ENCODE measurements around the gene AFF1. TPM values are rescaled to one million over a fixed set of nuclear protein-coding genes. Genes with fewer than 3 reads are reported as not detected.

AFF1 gene
- total and polyA plus RNA-seq, 4 experiments from 2014 or later: 13.6 to 108 (median 66.4) TPM

DNA sequence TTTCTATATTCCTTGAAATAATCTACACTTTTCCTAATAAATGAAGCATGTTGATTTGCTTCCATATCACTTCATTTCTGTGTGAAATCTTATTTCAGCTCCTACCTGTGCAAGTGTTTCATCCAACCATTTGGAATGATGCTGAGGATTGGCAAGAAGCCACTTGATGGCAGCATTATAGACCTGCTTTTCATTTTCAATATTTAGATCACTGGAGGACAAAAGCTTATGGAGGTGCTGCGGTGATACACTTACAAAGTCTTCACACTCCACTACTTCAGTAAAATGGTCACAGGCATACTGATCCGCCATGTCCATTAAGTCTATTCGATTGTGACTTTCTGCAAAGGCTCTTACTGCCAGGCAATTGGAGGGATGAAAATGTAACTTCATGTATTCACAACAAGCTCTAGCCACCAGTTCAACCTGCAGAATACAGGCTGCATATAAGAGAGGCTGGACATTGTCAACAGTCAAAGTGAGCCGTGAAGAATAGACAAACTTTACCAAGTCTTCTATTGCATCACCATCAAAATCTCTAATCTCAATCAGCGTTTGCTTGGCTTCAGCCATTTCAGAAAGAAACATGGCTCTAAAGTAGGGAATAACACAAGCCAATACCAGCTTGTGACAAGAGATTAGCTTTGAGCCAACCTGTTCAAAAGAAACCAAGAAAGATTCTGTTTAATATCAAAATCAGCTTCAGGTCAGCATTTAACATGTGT is 250.5 kb downstream of the AFF1 start:
- Mint-ChIP-seq H3K9me3 (no peaks in the 10 kb centered on the region), H3K4me1 (peaks cover 0 to 1% (median 0%) of the 10 kb centered on the region in 4 donors), H3K36me3 (peaks cover 0 to 8% of the 10 kb centered on the region in 2 donors), H3K4me3 (no peak overlapping the region), H3K27ac (no peak overlapping the region), H3K27me3 (no peaks in the 10 kb centered on the region)
- Histone ChIP-seq H3K4me3 (ENCODE audit: low read length in 2 of 2) (no peak overlapping the region), H3K4me1 (ENCODE audit: insufficient read depth, low read length) (no peaks in the 10 kb centered on the region), H3K9me3 (ENCODE audit: control insufficient read depth in 1 of 2, low read length in 2 of 2) (no peaks in the 10 kb centered on the region), H3K36me3 (ENCODE audit: insufficient read depth, low read length) (no peaks in the 10 kb centered on the region), H3K27ac (ENCODE audit: low read depth, low read length) (no peak overlapping the region), H3K27me3 (ENCODE audit: insufficient read depth, low read length) (no peaks in the 10 kb centered on the region)
- CTCF ChIA-PET (ENCODE audit: partially characterized antibody): interaction anchor here (1.3 kb wide), 1 partner anchor 35 kb away, joined by 3 read pairs; no protein-coding TSS in a partner anchor
- intact Hi-C loops (cut with micrococcal nuclease): no loop called here
- no peak for DNase-seq
- POLR2A ChIA-PET (ENCODE audit: partially characterized antibody): no interaction called here

DNA sequence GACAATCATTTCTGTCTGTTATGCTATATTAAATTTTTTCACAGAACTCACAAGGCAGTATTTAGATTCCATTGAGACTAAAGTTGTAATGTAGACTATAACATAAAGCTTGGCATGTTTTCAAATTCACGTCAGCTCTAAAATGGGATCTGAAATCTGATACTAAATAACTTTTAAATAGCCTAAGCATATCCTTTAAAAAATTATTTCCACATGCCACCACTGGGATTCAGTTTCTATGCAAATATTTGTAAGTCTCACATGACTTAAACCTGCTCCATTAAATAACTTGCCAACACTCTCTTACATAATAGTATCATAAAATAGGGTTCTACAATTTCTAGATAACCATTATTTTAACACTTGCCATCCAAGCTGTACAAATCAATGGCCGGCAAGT is 253.2 kb downstream of the AFF1 start:
- H3K36me3 ChIP-seq (ENCODE audit: insufficient read depth, low read length): no peaks in the 10 kb centered on the region
- Mint-ChIP-seq H3K4me1 (peaks cover 0 to 1% (median 0%) of the 10 kb centered on the region in 4 donors), H3K9me3 (no peaks in the 10 kb centered on the region), H3K36me3 (peaks cover 0 to 11% of the 10 kb centered on the region in 2 donors), H3K27me3 (no peaks in the 10 kb centered on the region), H3K27ac (no peak overlapping the region), H3K4me3 (no peak overlapping the region)
- ChIA-PET CTCF (ENCODE audit: partially characterized antibody) (no interaction called here), POLR2A (ENCODE audit: partially characterized antibody) (no interaction called here)
- no peak overlapping the region for H3K27ac ChIP-seq (ENCODE audit: low read depth, low read length)
- intact Hi-C loops (cut with micrococcal nuclease): no loop called here
- H3K27me3 ChIP-seq (ENCODE audit: insufficient read depth, low read length): no peaks in the 10 kb centered on the region
- DNase-seq: no peak
- no peaks in the 10 kb centered on the region for H3K4me1 ChIP-seq (ENCODE audit: insufficient read depth, low read length)
- no peak overlapping the region for H3K4me3 ChIP-seq (ENCODE audit: low read length in 2 of 2)
- no peaks in the 10 kb centered on the region for H3K9me3 ChIP-seq (ENCODE audit: control insufficient read depth in 1 of 2, low read length in 2 of 2)

DNA sequence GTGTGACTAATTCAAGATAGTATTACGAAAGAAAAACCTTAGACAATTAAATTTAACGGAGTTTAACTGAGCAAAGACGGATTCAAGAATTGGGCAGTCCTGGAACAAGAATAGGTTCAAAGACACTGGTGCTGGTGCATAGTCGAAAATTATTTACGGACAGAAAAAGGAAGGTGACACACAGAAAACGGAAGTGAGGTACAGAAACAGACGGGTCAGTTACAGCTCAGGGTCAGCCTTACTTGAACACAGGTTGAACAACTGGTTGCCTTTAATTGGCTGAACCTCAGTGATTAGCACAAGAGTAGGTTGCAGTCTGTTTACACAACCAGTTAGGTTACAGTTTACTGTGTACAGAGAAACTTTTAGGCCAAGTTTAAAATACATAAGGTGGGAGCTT is 254.1 kb downstream of the AFF1 start:
- Histone ChIP-seq H3K27me3 (ENCODE audit: insufficient read depth, low read length) (no peaks in the 10 kb centered on the region), H3K4me3 (ENCODE audit: low read length in 2 of 2) (no peak overlapping the region), H3K4me1 (ENCODE audit: insufficient read depth, low read length) (no peaks in the 10 kb centered on the region), H3K9me3 (ENCODE audit: control insufficient read depth in 1 of 2, low read length in 2 of 2) (no peaks in the 10 kb centered on the region), H3K27ac (ENCODE audit: low read depth, low read length) (no peak overlapping the region), H3K36me3 (ENCODE audit: insufficient read depth, low read length) (no peaks in the 10 kb centered on the region)
- Mint-ChIP-seq H3K36me3 (peaks cover 3 to 10% of the 10 kb centered on the region in 2 donors), H3K9me3 (no peaks in the 10 kb centered on the region), H3K27ac (no peak overlapping the region), H3K4me3 (no peak overlapping the region), H3K27me3 (no peaks in the 10 kb centered on the region), H3K4me1 (peaks cover 0 to 1% (median 0%) of the 10 kb centered on the region in 4 donors)
- ChIA-PET POLR2A (ENCODE audit: partially characterized antibody) (no interaction called here), CTCF (ENCODE audit: partially characterized antibody) (interaction anchor here (0.6 kb wide), 1 partner anchor 1790 kb away, joined by 3 read pairs; no protein-coding TSS in a partner anchor)
- intact Hi-C loops (cut with micrococcal nuclease): no loop called here
- DNase-seq: no peak

Other genes starting within 250 kb of the AFF1 start
- not detected for gene SLC10A6, start 85.6 kb upstream of the AFF1 start, total RNA-seq
- not detected for gene SLC10A6, start 85.6 kb upstream of the AFF1 start, polyA plus RNA-seq
- under 1 TPM in 1 of 2 experiments, not detected in 1; 0.70 TPM for gene C4orf36, start 42.6 kb upstream of the AFF1 start, total RNA-seq
- not detected for gene C4orf36, start 42.6 kb upstream of the AFF1 start, polyA plus RNA-seq